WTC11 (cell line): ENCODE measurements around the gene POP5. TPM values are rescaled to one million over a fixed set of nuclear protein-coding genes. Genes with fewer than 3 reads are reported as not detected.
A peak's percentile ranks its signal among the peaks of the same experiment; 100 is the strongest.

ENCODE experiments used
- ATAC-seq: fragments of 200-7000 bp; cut with Tn5 transposase; 2 replicates; pipeline ENCODE4 v1.10.0; 2021; ENCODE audit warnings: mild to moderate bottlenecking, moderate library complexity
- CTCF ChIA-PET: fragments of 300-600 bp; sonication (Branson Sonifier 250); formaldehyde crosslinking; loops from one replicate; lab custom pipeline; 2021; ENCODE audit warnings: antibody characterized with exemption; lab: Charles Lee
- POLR2A ChIA-PET: fragments of 350-600 bp; sonication (Branson Sonifier 250); formaldehyde crosslinking; loops from one replicate; lab custom pipeline; 2021; ENCODE audit warnings: antibody characterized with exemption; lab: Charles Lee
- DNase-seq: peaks from one replicate; pipeline ENCODE4 v3.0.0; 2021; ENCODE audit warnings: low spot score
- H3K27ac Mint-ChIP-seq: 2 replicates; pipeline ENCODE4 v1.8.0; 2021; ENCODE audit warnings: mixed read lengths
- H3K27me3 Mint-ChIP-seq: 2 replicates; pipeline ENCODE4 v1.8.0; 2021; ENCODE audit warnings: low read depth, mild to moderate bottlenecking, moderate library complexity, mixed read lengths
- H3K36me3 Mint-ChIP-seq: 2 replicates; pipeline ENCODE4 v1.8.0; 2021; ENCODE audit warnings: mixed read lengths
- H3K4me1 Mint-ChIP-seq: 2 replicates; pipeline ENCODE4 v1.8.0; 2022; ENCODE audit warnings: mixed read lengths
- H3K4me3 Mint-ChIP-seq: 2 replicates; pipeline ENCODE4 v1.8.0; 2021; ENCODE audit warnings: mild to moderate bottlenecking, moderate library complexity, mixed read lengths
- H3K9me3 Mint-ChIP-seq: 2 replicates; pipeline ENCODE4 v1.8.0; 2021; ENCODE audit warnings: mixed read lengths
- FOXK1 ChIP-seq: sonication (generic); formaldehyde crosslinking; IDR thresholded peaks from 2 replicates; pipeline ENCODE4 v1.8.0; 2022; ENCODE audit warnings: mild to moderate bottlenecking, moderate library complexity, missing genetic modification reagents
- FOXP1 ChIP-seq: sonication (generic); formaldehyde crosslinking; IDR thresholded peaks from 2 replicates; pipeline ENCODE4 v1.8.0; 2022; ENCODE audit warnings: missing genetic modification reagents, mild to moderate bottlenecking, moderate library complexity, borderline replicate concordance
- GABPB1 ChIP-seq: sonication (generic); formaldehyde crosslinking; IDR thresholded peaks from 2 replicates; pipeline ENCODE4 v1.8.1; 2023; ENCODE audit warnings: mild to moderate bottlenecking, missing genetic modification reagents
- GRHL2 ChIP-seq: fragments of 250-450 bp; sonication (Bioruptor Pico); IDR thresholded peaks from 2 replicates; pipeline ENCODE4 v1.8.0; 2022; ENCODE audit warnings: mild to moderate bottlenecking, moderate library complexity; ENCODE audit not compliant: insufficient replicate concordance, severe bottlenecking
- HMGA2 ChIP-seq: fragments of 250-450 bp; sonication (Bioruptor Pico); IDR thresholded peaks from 2 replicates; pipeline ENCODE4 v1.4.0; 2021; ENCODE audit warnings: mild to moderate bottlenecking, moderate library complexity
- HMGXB4 ChIP-seq: sonication (generic); formaldehyde crosslinking; IDR thresholded peaks from 2 replicates; pipeline ENCODE4 v1.8.1; 2023; ENCODE audit warnings: mild to moderate bottlenecking, moderate library complexity, missing genetic modification reagents
- JAZF1 ChIP-seq: fragments of 250-450 bp; sonication (Bioruptor Pico); IDR thresholded peaks from 2 replicates; pipeline ENCODE4 v1.9.0; 2021; ENCODE audit warnings: moderate library complexity, mild to moderate bottlenecking, inconsistent platforms
- KAT7 ChIP-seq: sonication (generic); formaldehyde crosslinking; IDR thresholded peaks from 2 replicates; pipeline ENCODE4 v1.8.1; 2023; ENCODE audit warnings: missing genetic modification reagents, mild to moderate bottlenecking, borderline replicate concordance
- MYBL2 ChIP-seq: sonication (generic); formaldehyde crosslinking; IDR thresholded peaks from 2 replicates; pipeline ENCODE4 v1.8.1; 2023; ENCODE audit warnings: mild to moderate bottlenecking, moderate library complexity, missing genetic modification reagents
- NFYB ChIP-seq: sonication (generic); formaldehyde crosslinking; conservative IDR thresholded peaks from 2 replicates; pipeline ENCODE4 v1.8.0; 2022; ENCODE audit warnings: low read depth, missing genetic modification reagents
- NR1H2 ChIP-seq: sonication (generic); formaldehyde crosslinking; IDR thresholded peaks from 2 replicates; pipeline ENCODE4 v1.9.0; 2021; ENCODE audit warnings: mild to moderate bottlenecking, moderate library complexity, missing genetic modification reagents
- NR2C2 ChIP-seq: sonication (generic); formaldehyde crosslinking; IDR thresholded peaks from 2 replicates; pipeline ENCODE4 v1.8.0; 2022; ENCODE audit warnings: mild to moderate bottlenecking, missing genetic modification reagents
- NR3C1 ChIP-seq: sonication (generic); formaldehyde crosslinking; conservative IDR thresholded peaks from 2 replicates; pipeline ENCODE4 v1.8.1; 2023; ENCODE audit warnings: low read depth, mild to moderate bottlenecking, missing genetic modification reagents
- OVOL2 ChIP-seq: fragments of 250-450 bp; sonication (Bioruptor Pico); IDR thresholded peaks from 2 replicates; pipeline ENCODE4 v1.9.0; 2021; ENCODE audit warnings: mild to moderate bottlenecking, borderline replicate concordance
- ZNF121 ChIP-seq: sonication (generic); formaldehyde crosslinking; IDR thresholded peaks from 2 replicates; pipeline ENCODE4 v1.8.0; 2023; ENCODE audit warnings: missing genetic modification reagents
- ZNF423 ChIP-seq: fragments of 250-450 bp; sonication (Bioruptor Pico); IDR thresholded peaks from 2 replicates; pipeline ENCODE4 v2.1.2; 2022; ENCODE audit warnings: mild to moderate bottlenecking, moderate library complexity
- total RNA-seq: library from RNA; stranded (reverse); gene quantifications from 3 replicates; pipeline ENCODE4 v1.2.3, GENCODE V29; 2021
- TF ChIP-seq, protein P1 (sequence below): sonication (generic); formaldehyde crosslinking; IDR thresholded peaks from 2 replicates; pipeline ENCODE4 v1.8.0; 2022; ENCODE audit warnings: mild to moderate bottlenecking, missing genetic modification reagents
- TF ChIP-seq, protein P2 (sequence below): sonication (generic); formaldehyde crosslinking; IDR thresholded peaks from 2 replicates; pipeline ENCODE4 v1.8.0; 2022; ENCODE audit warnings: mild to moderate bottlenecking, missing genetic modification reagents
- TF ChIP-seq, protein P3 (sequence below): sonication (generic); formaldehyde crosslinking; IDR thresholded peaks from 2 replicates; pipeline ENCODE4 v1.8.1; 2023; ENCODE audit warnings: mild to moderate bottlenecking, missing genetic modification reagents
- TF ChIP-seq, protein P4 (sequence below): sonication (generic); formaldehyde crosslinking; IDR thresholded peaks from 2 replicates; pipeline ENCODE4 v1.8.0; 2023; ENCODE audit warnings: mild to moderate bottlenecking, missing genetic modification reagents
- TF ChIP-seq, protein P5 (sequence below): sonication (generic); formaldehyde crosslinking; IDR thresholded peaks from 2 replicates; pipeline ENCODE4 v1.8.0; 2023; ENCODE audit warnings: missing genetic modification reagents, mild to moderate bottlenecking, borderline replicate concordance

Gene POP5
- total RNA-seq, 1 experiment from 2014 or later: 54.7 TPM

GRCh38 chr12:120538281-120539156 lies 42.7 kb downstream of the POP5 start:
- CTCF ChIA-PET: interaction anchor here (1.0 to 1.8 kb wide), 3 partner anchors 72 to 203 kb away, joined by 3 to 5 read pairs (median 3); no protein-coding TSS in a partner anchor
- no peaks in the 10 kb centered on the region for H3K27me3 Mint-ChIP-seq
- H3K36me3 Mint-ChIP-seq: peaks cover 35% of the 10 kb centered on the region
- POLR2A ChIA-PET: interaction anchor here (0.6 kb wide), 1 partner anchor 72 kb away, joined by 3 read pairs; no protein-coding TSS in a partner anchor
- DNase-seq (no peak), ATAC-seq (no peak)
- H3K4me1 Mint-ChIP-seq: peaks cover 32% of the 10 kb centered on the region
- peak overlapping the region; percentile 89 for H3K27ac Mint-ChIP-seq
- TF ChIP-seq, protein P1, sequence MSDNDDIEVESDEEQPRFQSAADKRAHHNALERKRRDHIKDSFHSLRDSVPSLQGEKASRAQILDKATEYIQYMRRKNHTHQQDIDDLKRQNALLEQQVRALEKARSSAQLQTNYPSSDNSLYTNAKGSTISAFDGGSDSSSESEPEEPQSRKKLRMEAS (CRISPR knock-in tag): no peak
- TF ChIP-seq OVOL2 (no peak), ZNF423 (CRISPR knock-in tag) (no peak), MYBL2 (CRISPR knock-in tag) (no peak), FOXP1 (CRISPR knock-in tag) (no peak), ZNF121 (no peak), NR3C1 (no peak), NR2C2 (CRISPR knock-in tag) (no peak), NR1H2 (no peak), FOXK1 (CRISPR knock-in tag) (no peak), GABPB1 (no peak), HMGA2 (CRISPR knock-in tag) (no peak), JAZF1 (CRISPR knock-in tag) (no peak), KAT7 (no peak), NFYB (CRISPR knock-in tag) (no peak)
- TF ChIP-seq, protein P2, sequence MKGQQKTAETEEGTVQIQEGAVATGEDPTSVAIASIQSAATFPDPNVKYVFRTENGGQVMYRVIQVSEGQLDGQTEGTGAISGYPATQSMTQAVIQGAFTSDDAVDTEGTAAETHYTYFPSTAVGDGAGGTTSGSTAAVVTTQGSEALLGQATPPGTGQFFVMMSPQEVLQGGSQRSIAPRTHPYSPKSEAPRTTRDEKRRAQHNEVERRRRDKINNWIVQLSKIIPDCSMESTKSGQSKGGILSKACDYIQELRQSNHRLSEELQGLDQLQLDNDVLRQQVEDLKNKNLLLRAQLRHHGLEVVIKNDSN (CRISPR knock-in tag): no peak
- H3K9me3 Mint-ChIP-seq: no peaks in the 10 kb centered on the region
- no peak overlapping the region for H3K4me3 Mint-ChIP-seq

GRCh38 chr12:120537856-120538220 lies 43.4 kb downstream of the POP5 start:
- Mint-ChIP-seq H3K4me1 (peaks cover 32% of the 10 kb centered on the region), H3K4me3 (peak overlapping the region; percentile 45), H3K9me3 (no peaks in the 10 kb centered on the region), H3K36me3 (peaks cover 35% of the 10 kb centered on the region), H3K27ac (peak overlapping the region; percentile 89), H3K27me3 (no peaks in the 10 kb centered on the region)
- POLR2A ChIA-PET: interaction anchor here (0.6 kb wide), 1 partner anchor 71 kb away, joined by 3 read pairs; no protein-coding TSS in a partner anchor
- TF ChIP-seq HMGXB4 (CRISPR knock-in tag) (no peak), NR1H2 (no peak), ZNF121 (no peak), GRHL2 (no peak), FOXK1 (CRISPR knock-in tag) (no peak)
- TF ChIP-seq, protein P3, sequence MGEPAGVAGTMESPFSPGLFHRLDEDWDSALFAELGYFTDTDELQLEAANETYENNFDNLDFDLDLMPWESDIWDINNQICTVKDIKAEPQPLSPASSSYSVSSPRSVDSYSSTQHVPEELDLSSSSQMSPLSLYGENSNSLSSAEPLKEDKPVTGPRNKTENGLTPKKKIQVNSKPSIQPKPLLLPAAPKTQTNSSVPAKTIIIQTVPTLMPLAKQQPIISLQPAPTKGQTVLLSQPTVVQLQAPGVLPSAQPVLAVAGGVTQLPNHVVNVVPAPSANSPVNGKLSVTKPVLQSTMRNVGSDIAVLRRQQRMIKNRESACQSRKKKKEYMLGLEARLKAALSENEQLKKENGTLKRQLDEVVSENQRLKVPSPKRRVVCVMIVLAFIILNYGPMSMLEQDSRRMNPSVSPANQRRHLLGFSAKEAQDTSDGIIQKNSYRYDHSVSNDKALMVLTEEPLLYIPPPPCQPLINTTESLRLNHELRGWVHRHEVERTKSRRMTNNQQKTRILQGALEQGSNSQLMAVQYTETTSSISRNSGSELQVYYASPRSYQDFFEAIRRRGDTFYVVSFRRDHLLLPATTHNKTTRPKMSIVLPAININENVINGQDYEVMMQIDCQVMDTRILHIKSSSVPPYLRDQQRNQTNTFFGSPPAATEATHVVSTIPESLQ (CRISPR knock-in tag): no peak
- TF ChIP-seq, protein P4, sequence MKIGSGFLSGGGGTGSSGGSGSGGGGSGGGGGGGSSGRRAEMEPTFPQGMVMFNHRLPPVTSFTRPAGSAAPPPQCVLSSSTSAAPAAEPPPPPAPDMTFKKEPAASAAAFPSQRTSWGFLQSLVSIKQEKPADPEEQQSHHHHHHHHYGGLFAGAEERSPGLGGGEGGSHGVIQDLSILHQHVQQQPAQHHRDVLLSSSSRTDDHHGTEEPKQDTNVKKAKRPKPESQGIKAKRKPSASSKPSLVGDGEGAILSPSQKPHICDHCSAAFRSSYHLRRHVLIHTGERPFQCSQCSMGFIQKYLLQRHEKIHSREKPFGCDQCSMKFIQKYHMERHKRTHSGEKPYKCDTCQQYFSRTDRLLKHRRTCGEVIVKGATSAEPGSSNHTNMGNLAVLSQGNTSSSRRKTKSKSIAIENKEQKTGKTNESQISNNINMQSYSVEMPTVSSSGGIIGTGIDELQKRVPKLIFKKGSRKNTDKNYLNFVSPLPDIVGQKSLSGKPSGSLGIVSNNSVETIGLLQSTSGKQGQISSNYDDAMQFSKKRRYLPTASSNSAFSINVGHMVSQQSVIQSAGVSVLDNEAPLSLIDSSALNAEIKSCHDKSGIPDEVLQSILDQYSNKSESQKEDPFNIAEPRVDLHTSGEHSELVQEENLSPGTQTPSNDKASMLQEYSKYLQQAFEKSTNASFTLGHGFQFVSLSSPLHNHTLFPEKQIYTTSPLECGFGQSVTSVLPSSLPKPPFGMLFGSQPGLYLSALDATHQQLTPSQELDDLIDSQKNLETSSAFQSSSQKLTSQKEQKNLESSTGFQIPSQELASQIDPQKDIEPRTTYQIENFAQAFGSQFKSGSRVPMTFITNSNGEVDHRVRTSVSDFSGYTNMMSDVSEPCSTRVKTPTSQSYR (CRISPR knock-in tag): no peak
- TF ChIP-seq, protein P5, sequence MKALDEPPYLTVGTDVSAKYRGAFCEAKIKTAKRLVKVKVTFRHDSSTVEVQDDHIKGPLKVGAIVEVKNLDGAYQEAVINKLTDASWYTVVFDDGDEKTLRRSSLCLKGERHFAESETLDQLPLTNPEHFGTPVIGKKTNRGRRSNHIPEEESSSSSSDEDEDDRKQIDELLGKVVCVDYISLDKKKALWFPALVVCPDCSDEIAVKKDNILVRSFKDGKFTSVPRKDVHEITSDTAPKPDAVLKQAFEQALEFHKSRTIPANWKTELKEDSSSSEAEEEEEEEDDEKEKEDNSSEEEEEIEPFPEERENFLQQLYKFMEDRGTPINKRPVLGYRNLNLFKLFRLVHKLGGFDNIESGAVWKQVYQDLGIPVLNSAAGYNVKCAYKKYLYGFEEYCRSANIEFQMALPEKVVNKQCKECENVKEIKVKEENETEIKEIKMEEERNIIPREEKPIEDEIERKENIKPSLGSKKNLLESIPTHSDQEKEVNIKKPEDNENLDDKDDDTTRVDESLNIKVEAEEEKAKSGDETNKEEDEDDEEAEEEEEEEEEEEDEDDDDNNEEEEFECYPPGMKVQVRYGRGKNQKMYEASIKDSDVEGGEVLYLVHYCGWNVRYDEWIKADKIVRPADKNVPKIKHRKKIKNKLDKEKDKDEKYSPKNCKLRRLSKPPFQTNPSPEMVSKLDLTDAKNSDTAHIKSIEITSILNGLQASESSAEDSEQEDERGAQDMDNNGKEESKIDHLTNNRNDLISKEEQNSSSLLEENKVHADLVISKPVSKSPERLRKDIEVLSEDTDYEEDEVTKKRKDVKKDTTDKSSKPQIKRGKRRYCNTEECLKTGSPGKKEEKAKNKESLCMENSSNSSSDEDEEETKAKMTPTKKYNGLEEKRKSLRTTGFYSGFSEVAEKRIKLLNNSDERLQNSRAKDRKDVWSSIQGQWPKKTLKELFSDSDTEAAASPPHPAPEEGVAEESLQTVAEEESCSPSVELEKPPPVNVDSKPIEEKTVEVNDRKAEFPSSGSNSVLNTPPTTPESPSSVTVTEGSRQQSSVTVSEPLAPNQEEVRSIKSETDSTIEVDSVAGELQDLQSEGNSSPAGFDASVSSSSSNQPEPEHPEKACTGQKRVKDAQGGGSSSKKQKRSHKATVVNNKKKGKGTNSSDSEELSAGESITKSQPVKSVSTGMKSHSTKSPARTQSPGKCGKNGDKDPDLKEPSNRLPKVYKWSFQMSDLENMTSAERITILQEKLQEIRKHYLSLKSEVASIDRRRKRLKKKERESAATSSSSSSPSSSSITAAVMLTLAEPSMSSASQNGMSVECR (CRISPR knock-in tag): no peak
- no peak for ATAC-seq
- CTCF ChIA-PET: interaction anchor here (1.0 to 1.8 kb wide), 3 partner anchors 71 to 203 kb away, joined by 3 to 5 read pairs (median 3); no protein-coding TSS in a partner anchor
- DNase-seq: no peak
